ENCODE measurements around the gene ATP5PO. TPM values are rescaled to one million over a fixed set of nuclear protein-coding genes. Genes with fewer than 3 reads are reported as not detected.

ATP5PO gene
- total RNA-seq, 4 donors from 2014 or later: 133 to 311 (median 214) TPM

DNA sequence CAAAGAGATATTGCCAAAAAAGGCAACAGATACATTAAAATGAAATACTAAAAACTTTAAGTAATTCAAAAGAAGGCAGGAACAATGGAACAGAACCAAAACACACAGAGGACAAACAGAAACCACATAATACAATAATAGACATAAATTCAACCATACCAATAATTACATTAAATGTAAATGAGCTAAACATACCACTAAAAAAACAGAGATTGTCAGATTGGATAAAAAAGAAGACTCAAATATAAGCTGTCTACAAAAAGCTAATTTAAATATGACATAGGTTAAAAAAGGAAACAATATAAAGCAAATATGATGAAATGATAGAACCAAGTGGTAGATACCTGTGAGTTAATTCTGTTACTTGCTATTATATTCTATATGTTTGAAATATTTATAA, 44.1 kb upstream of the ATP5PO start:
- H3K27ac ChIP-seq: no peak overlapping the region

DNA sequence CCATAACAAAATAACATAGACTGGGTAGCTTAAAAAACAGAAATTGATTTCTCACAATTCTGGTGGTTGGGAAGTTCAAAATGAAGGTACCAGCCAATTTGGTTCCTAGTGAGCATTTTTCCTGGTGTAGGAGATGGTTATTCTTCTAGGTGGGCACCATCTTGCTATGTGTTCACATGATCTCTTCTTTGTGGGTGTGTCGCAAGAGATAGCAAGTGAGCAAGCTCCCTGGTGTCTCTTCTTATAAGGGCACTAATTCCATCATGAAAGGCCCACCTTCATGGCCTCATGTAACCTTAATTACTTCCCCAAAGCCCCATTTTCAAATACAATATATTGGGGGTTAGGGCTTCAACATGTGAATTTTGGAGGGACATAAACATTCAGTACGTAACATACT, 38.8 kb upstream of the ATP5PO start:
- Histone ChIP-seq H3K27me3 (no peaks in the 10 kb centered on the region), H3K4me1 (no peaks in the 10 kb centered on the region), H3K4me3 (no peak overlapping the region), H3K36me3 (no peaks in the 10 kb centered on the region), H3K9me3 (peaks cover 0 to 7% (median 0%) of the 10 kb centered on the region in 3 donors), H3K27ac (no peak overlapping the region)
- 96 to 100% methylated on average over 2 of the region's 2 CpGs for WGBS, 2 donors (ENCODE audit: low coverage in 1 of 2)
- ATAC-seq: no peak
- TF ChIP-seq POLR2AphosphoS5 (IDR thresholded peaks at IDR 0.05): no peak
- no peak for TF ChIP-seq EP300 (IDR thresholded peaks at IDR 0.05)
- no peak for TF ChIP-seq POLR2A (IDR thresholded peaks at IDR 0.05)
- TF ChIP-seq, protein P1, sequence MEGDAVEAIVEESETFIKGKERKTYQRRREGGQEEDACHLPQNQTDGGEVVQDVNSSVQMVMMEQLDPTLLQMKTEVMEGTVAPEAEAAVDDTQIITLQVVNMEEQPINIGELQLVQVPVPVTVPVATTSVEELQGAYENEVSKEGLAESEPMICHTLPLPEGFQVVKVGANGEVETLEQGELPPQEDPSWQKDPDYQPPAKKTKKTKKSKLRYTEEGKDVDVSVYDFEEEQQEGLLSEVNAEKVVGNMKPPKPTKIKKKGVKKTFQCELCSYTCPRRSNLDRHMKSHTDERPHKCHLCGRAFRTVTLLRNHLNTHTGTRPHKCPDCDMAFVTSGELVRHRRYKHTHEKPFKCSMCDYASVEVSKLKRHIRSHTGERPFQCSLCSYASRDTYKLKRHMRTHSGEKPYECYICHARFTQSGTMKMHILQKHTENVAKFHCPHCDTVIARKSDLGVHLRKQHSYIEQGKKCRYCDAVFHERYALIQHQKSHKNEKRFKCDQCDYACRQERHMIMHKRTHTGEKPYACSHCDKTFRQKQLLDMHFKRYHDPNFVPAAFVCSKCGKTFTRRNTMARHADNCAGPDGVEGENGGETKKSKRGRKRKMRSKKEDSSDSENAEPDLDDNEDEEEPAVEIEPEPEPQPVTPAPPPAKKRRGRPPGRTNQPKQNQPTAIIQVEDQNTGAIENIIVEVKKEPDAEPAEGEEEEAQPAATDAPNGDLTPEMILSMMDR (IDR thresholded peaks at IDR 0.05): no peak

More for the DNA sequence above, 44.1 kb upstream of the ATP5PO start:
- TF ChIP-seq EP300 (IDR thresholded peaks at IDR 0.05) (no peak), POLR2A (IDR thresholded peaks at IDR 0.05) (no peak), POLR2AphosphoS5 (IDR thresholded peaks at IDR 0.05) (no peak)
- TF ChIP-seq, protein P1 (IDR thresholded peaks at IDR 0.05): no peak
- H3K4me1 ChIP-seq: no peaks in the 10 kb centered on the region
- ATAC-seq: no peak
- no peak overlapping the region for H3K4me3 ChIP-seq
- no peaks in the 10 kb centered on the region for H3K27me3 ChIP-seq
- no peaks in the 10 kb centered on the region for H3K36me3 ChIP-seq
- peaks cover 0 to 23% (median 3%) of the 10 kb centered on the region in 3 donors for H3K9me3 ChIP-seq

DNA sequence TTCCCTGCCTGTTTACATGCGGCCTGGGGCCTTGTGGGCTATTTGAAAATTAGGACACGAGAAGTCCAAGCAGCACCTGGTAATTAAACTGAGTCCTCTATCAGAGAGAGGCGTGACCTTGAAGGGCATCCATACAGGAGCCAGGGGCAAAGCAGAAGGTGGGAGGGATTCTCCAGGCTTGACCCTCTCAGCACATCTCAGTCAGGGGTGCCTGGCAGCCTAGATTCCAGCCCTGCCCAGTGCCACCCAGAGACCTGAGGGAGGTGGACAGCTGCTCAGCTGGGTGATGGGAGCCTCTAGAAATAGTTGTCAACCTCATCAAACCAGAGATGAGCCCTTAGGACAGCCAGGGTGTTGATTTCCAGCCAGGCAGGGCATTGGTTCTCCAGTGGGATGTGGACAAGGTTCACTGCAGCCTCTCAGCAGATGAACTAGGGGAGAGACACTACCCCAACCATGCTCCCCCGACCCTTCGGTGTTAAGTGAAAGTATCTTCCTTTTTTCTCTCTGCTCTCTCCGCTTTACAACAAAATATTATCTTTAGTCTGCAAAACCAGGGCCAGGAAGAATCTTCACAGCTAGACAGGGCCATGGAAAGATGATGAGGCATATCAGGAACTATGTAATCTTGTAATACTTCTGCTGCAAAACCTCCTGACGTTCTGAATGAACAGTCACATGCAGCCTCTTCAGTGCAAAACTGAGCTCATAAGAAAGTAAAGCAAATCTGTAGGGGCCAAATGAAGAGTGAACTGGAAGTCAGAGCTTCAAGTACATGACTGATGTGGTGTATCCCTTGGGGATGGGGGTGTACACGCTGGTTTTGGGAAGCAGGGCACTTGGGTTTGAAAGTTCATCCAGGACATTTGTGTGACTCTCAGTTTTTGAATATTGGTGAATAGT, 35.9 kb upstream of the ATP5PO start:
- H3K27ac ChIP-seq: peak overlapping the region in 1 of 4 donors; percentile 31
- TF ChIP-seq EP300 (IDR thresholded peaks at IDR 0.05): no peak
- TF ChIP-seq, protein P1 (IDR thresholded peaks at IDR 0.05): no peak
- TF ChIP-seq POLR2A (IDR thresholded peaks at IDR 0.05): no peak
- no peak for TF ChIP-seq POLR2AphosphoS5 (IDR thresholded peaks at IDR 0.05)

DNA sequence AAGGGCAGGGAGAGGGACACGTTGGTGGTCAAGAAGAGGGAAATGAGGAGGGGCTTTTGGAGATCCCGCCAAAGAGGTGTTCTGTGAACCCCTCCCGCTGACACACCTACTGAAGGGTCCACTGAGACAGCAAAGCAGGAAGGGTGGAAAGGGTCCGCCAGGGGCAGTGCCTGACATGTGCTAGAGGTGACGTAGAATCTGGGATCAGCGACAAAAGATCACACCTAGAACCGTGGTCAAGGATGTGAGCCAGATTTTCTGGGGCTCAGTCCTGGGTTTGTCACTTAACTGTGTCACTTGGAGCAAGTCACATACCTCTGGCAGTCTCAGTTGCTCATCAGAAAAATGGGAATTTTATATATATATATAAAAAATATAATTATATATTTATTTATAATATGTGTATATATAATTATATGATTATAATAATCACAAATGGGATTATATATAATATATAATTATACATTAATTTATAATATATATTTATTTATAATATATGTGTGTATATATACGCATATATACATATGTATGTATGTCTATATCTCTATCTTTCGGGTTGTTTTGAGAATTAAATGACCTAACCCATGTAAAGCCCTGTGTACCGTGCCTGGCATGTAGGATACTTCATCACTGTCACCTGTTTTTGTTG, 35.0 kb upstream of the ATP5PO start:
- no peak for ATAC-seq
- whole genome bisulfite sequencing, 2 donors (ENCODE audit: low coverage in 1 of 2): 78 to 84% methylated on average over 10 of the region's 10 CpGs
- Histone ChIP-seq H3K27ac (peak overlapping the region in 1 of 4 donors; percentile 3), H3K4me1 (peaks cover 5 to 27% (median 16%) of the 10 kb centered on the region in 3 donors), H3K36me3 (no peaks in the 10 kb centered on the region), H3K9me3 (no peaks in the 10 kb centered on the region), H3K27me3 (no peaks in the 10 kb centered on the region), H3K4me3 (no peak overlapping the region)
- TF ChIP-seq POLR2A (IDR thresholded peaks at IDR 0.05) (no peak), EP300 (IDR thresholded peaks at IDR 0.05) (no peak), POLR2AphosphoS5 (IDR thresholded peaks at IDR 0.05) (no peak)
- TF ChIP-seq, protein P1 (IDR thresholded peaks at IDR 0.05): no peak

More for the DNA sequence above, 35.9 kb upstream of the ATP5PO start:
- ATAC-seq: no peak
- Histone ChIP-seq H3K27me3 (no peaks in the 10 kb centered on the region), H3K9me3 (no peaks in the 10 kb centered on the region), H3K4me1 (peaks cover 5 to 26% (median 16%) of the 10 kb centered on the region in 3 donors), H3K36me3 (no peaks in the 10 kb centered on the region), H3K4me3 (no peak overlapping the region)
- 64 to 79% methylated on average over 3 to 4 of the region's 8 CpGs for WGBS, 2 donors (ENCODE audit: low coverage in 1 of 2)
